A549 (cell line): ENCODE results near the gene ARHGAP10. TPM values are rescaled to one million over a fixed set of nuclear protein-coding genes. Genes with fewer than 3 reads are reported as not detected.

ENCODE experiments used
- ATAC-seq, 2 experiments: fragments of 200-7000 bp in 1 of 2; fragments of >200 bp in 1 of 2; cut with Nextera tagmentation in 1 of 2; cut with Tn5 transposase in 1 of 2; 3 replicates each; pipeline versions ENCODE4 v1.8.0 to v1.9.1; 2018 to 2020; ENCODE audit warnings: mild to moderate bottlenecking in 1 of 2, moderate library complexity in 1 of 2
- CTCF ChIA-PET: fragments of 300-600 bp; sonication (Branson Sonifier 250); formaldehyde crosslinking; extraction: SDS; loops from one replicate; lab custom pipeline; 2021; ENCODE audit warnings: antibody characterized with exemption, inconsistent platforms; lab: Yijun Ruan, JAX
- POLR2A ChIA-PET: fragments of 350-600 bp; formaldehyde crosslinking; extraction: SDS; loops from one replicate; lab custom pipeline; 2021; ENCODE audit warnings: antibody characterized with exemption, inconsistent platforms; lab: Yijun Ruan, JAX
- DNase-seq, 2 experiments: peaks; one replicate each; pipeline versions ENCODE4 v3.0.0 to v3.0.0-alpha.2; 2011 to 2016; ENCODE audit warnings: low read depth in 1 of 2, low spot score in 1 of 2
- FAIRE-seq: peaks from 2 replicates; lab custom pipeline; 2011; peaks lifted over from hg19 to GRCh38; lab: Jason Lieb, UNC
- H3K27ac ChIP-seq, 2 experiments: fragments of >200 bp; sonication (Bioruptor Twin); formaldehyde crosslinking; 3 replicates each; pipeline ENCODE4 v1.5.1; 2016 to 2017
- H3K4me1 ChIP-seq: fragments of >200 bp; sonication (Bioruptor Twin); formaldehyde crosslinking; 3 replicates; pipeline ENCODE4 v1.6.1; 2016
- H3K4me2 ChIP-seq: fragments of >200 bp; sonication (Bioruptor Twin); formaldehyde crosslinking; 3 replicates; pipeline ENCODE4 v1.6.1; 2016
- H3K4me3 ChIP-seq: fragments of >200 bp; sonication (Bioruptor Twin); formaldehyde crosslinking; 3 replicates; pipeline ENCODE4 v1.5.1; 2016
- H3K9me3 ChIP-seq: fragments of >200 bp; sonication (Bioruptor Twin); formaldehyde crosslinking; 3 replicates; pipeline ENCODE4 v1.6.1; 2016
- ATOH8 ChIP-seq: fragments of 250-450 bp; sonication (Bioruptor Pico); IDR thresholded peaks from 2 replicates; pipeline ENCODE4 v1.5.0; 2020; ENCODE audit warnings: low read depth, mild to moderate bottlenecking, moderate library complexity
- CEBPB ChIP-seq, 2 experiments: fragments of >200 bp in 1 of 2; sonication (Bioruptor Twin) in 1 of 2; formaldehyde crosslinking in 1 of 2; IDR thresholded peaks; 2 replicates each; pipeline ENCODE4 v1.6.1; 2012 to 2016
- CTCF ChIP-seq: fragments of >200 bp; sonication (Bioruptor Twin); formaldehyde crosslinking; IDR thresholded peaks from 3 replicates; pipeline ENCODE4 v1.5.1; 2016
- E2F6 ChIP-seq: IDR thresholded peaks from 2 replicates; pipeline ENCODE4 v1.6.1; 2012; ENCODE audit warnings: low read depth, borderline replicate concordance
- EHF ChIP-seq: fragments of 250-450 bp; sonication (Bioruptor Pico); IDR thresholded peaks from 2 replicates; pipeline ENCODE4 v1.5.0; 2020; ENCODE audit warnings: mild to moderate bottlenecking
- EHMT2 ChIP-seq: fragments of 200-600 bp; sonication (generic); IDR thresholded peaks from 2 replicates; pipeline ENCODE4 v1.6.1; 2016; ENCODE audit warnings: antibody characterized with exemption, low read depth, mild to moderate bottlenecking, moderate library complexity
- ELK1 ChIP-seq: fragments of 150-350 bp; IDR thresholded peaks from 2 replicates; pipeline ENCODE4 v1.6.1; 2014; ENCODE audit warnings: low read depth, mild to moderate bottlenecking, low read length
- ESRRA ChIP-seq: fragments of 150-350 bp; IDR thresholded peaks from 2 replicates; pipeline ENCODE4 v1.6.1; 2014; ENCODE audit warnings: mild to moderate bottlenecking, low read length, borderline replicate concordance
- HDAC2 ChIP-seq: fragments of 200-600 bp; sonication (generic); IDR thresholded peaks from 2 replicates; pipeline ENCODE4 v1.6.1; 2016
- HOXA7 ChIP-seq: fragments of 250-450 bp; sonication (Bioruptor Pico); IDR thresholded peaks from 2 replicates; pipeline ENCODE4 v1.5.0; 2020; ENCODE audit warnings: mild to moderate bottlenecking, moderate library complexity
- HOXB13 ChIP-seq: fragments of 250-450 bp; sonication (Bioruptor Pico); IDR thresholded peaks from 2 replicates; pipeline ENCODE4 v1.5.0; 2020; ENCODE audit warnings: low read depth, mild to moderate bottlenecking, moderate library complexity
- HOXB5 ChIP-seq: fragments of 250-450 bp; sonication (Bioruptor Pico); IDR thresholded peaks from 2 replicates; pipeline ENCODE4 v1.5.0; 2020; ENCODE audit warnings: mild to moderate bottlenecking, moderate library complexity
- JUNB ChIP-seq: fragments of >200 bp; sonication (Bioruptor Twin); formaldehyde crosslinking; IDR thresholded peaks from 2 replicates; pipeline ENCODE4 v1.6.1; 2016
- KDM1A ChIP-seq: fragments of 200-600 bp; sonication (generic); IDR thresholded peaks from 2 replicates; pipeline ENCODE4 v1.6.1; 2016; ENCODE audit warnings: low read depth, mild to moderate bottlenecking
- MAX ChIP-seq: IDR thresholded peaks from 2 replicates; pipeline ENCODE4 v1.6.1; 2012
- NFE2L2 ChIP-seq: fragments of 150-350 bp; conservative IDR thresholded peaks from 2 replicates; pipeline ENCODE4 v1.6.1; 2014; ENCODE audit warnings: low read length
- NR3C1 ChIP-seq: fragments of >200 bp; sonication (Bioruptor Twin); formaldehyde crosslinking; IDR thresholded peaks from 3 replicates; pipeline ENCODE4 v1.6.1; 2017
- PHF8 ChIP-seq: fragments of 200-600 bp; sonication (generic); IDR thresholded peaks from 2 replicates; pipeline ENCODE4 v1.6.1; 2016; ENCODE audit warnings: low read depth, mild to moderate bottlenecking, antibody characterized with exemption, moderate library complexity, borderline replicate concordance
- POLR2A ChIP-seq: IDR thresholded peaks from 2 replicates; pipeline ENCODE4 v1.6.1; 2012; ENCODE audit warnings: mild to moderate bottlenecking, low read length
- POLR2AphosphoS2 ChIP-seq: conservative IDR thresholded peaks from 2 replicates; pipeline ENCODE4 v1.6.1; 2012; ENCODE audit warnings: low read length, improper control_type of control experiment, inconsistent platforms
- RAD21 ChIP-seq, 2 experiments: fragments of >200 bp in 1 of 2; sonication (Bioruptor Twin) in 1 of 2; formaldehyde crosslinking in 1 of 2; IDR thresholded peaks in 1 of 2; conservative IDR thresholded peaks in 1 of 2; 2 replicates in 1 of 2; 3 replicates in 1 of 2; pipeline ENCODE4 v1.6.1; 2012 to 2018; ENCODE audit warnings: inconsistent platforms in 1 of 2
- RARB ChIP-seq: fragments of 250-450 bp; sonication (Bioruptor Pico); IDR thresholded peaks from 2 replicates; pipeline ENCODE4 v1.8.0; 2021; ENCODE audit warnings: mild to moderate bottlenecking, moderate library complexity
- RCOR1 ChIP-seq: fragments of 150-350 bp; IDR thresholded peaks from 2 replicates; pipeline ENCODE4 v1.6.1; 2014; ENCODE audit warnings: antibody characterized with exemption, low read length, low read depth
- TFCP2L1 ChIP-seq: fragments of 250-450 bp; sonication (Bioruptor Pico); IDR thresholded peaks from 2 replicates; pipeline ENCODE4 v1.5.0; 2021; ENCODE audit warnings: mild to moderate bottlenecking
- ZC3H11A ChIP-seq: fragments of 450-650 bp; IDR thresholded peaks from 2 replicates; pipeline ENCODE4 v1.6.1; 2014; ENCODE audit warnings: antibody characterized with exemption, mild to moderate bottlenecking
- WGBS: methylation state at CpG from one replicate; pipeline ENCODE4 v1.1.6; 2017; ENCODE audit errors: missing lambda C conversion rate; 5-methylcytosine and 5-hydroxymethylcytosine counted together
- polyA plus RNA-seq, 4 experiments: library from polyadenylated mRNA; depleted of rRNA in 3 of 4; stranded (reverse); fragments of >200 nt; fragmentation: RNase III in 1 of 4; extraction: RNeasy Plus Mini Kit Qiagen cat#74134 plus additional on column Dnase treatment in 1 of 4; gene quantifications; 2 replicates in 3 of 4; 3 replicates in 1 of 4; pipeline ENCODE4 v1.2.3, GENCODE V29; 2011 to 2017

ARHGAP10 gene
- polyA plus RNA-seq, 2 of the 4 experiments (the other 2 are of a cell fraction) = 7.0 to 7.2 TPM

- TF ChIP-seq PHF8 (no peak), NR3C1 (no peak), JUNB (no peak), TFCP2L1 (no peak), CEBPB (IDR thresholded peaks at IDR 0.05) (no peak)
Measured at GRCh38 chr4:148103597-148104355, 371.9 kb downstream of the ARHGAP10 start (continued).

- POLR2A ChIA-PET = no interaction called here
- Histone ChIP-seq H3K4me2 (no peak overlapping the region), H3K9me3 (no peaks in the 10 kb centered on the region), H3K4me1 (no peaks in the 10 kb centered on the region), H3K4me3 (no peak overlapping the region), H3K27ac (no peak overlapping the region)
- DNase-seq = no peak
- CTCF ChIA-PET = no interaction called here
- TF ChIP-seq POLR2AphosphoS2 (no peak), ESRRA (no peak)
- 38% methylated on average over 7 of the region's 7 CpGs for WGBS
- FAIRE-seq = no peak
- no peak for ATAC-seq
Measured at GRCh38 chr4:148108766-148109165, 376.9 kb downstream of the ARHGAP10 start.

GRCh38 chr4:148109216-148109615 is 377.3 kb downstream of the ARHGAP10 start:
- ChIA-PET POLR2A (no interaction called here), CTCF (no interaction called here)
- DNase-seq = no peak
- H3K4me1 ChIP-seq = no peaks in the 10 kb centered on the region
- TF ChIP-seq ATOH8 (CRISPR knock-in tag) (no peak), HOXB5 (CRISPR knock-in tag) (no peak), MAX (no peak), HOXB13 (CRISPR knock-in tag) (no peak), ZC3H11A (no peak), RAD21 (conservative IDR thresholded peaks at IDR 0.05 in 1 of 2, IDR thresholded peaks at IDR 0.05 in 1 of 2) (no peak), HDAC2 (no peak), RCOR1 (no peak), NFE2L2 (no peak), EHF (CRISPR knock-in tag) (no peak), ELK1 (no peak), POLR2A (no peak), KDM1A (no peak), JUNB (no peak), HOXA7 (CRISPR knock-in tag) (no peak), E2F6 (no peak), CTCF (no peak), EHMT2 (no peak), RARB (CRISPR knock-in tag) (no peak)
- H3K4me3 ChIP-seq = no peak overlapping the region
- no peaks in the 10 kb centered on the region for H3K9me3 ChIP-seq
- H3K4me2 ChIP-seq = no peak overlapping the region
- no peak overlapping the region for H3K27ac ChIP-seq
- 13% methylated on average over 3 of the region's 3 CpGs for WGBS
- no peak for FAIRE-seq
- ATAC-seq = no peak
